SU-DHL-6 (cell line): Measurements from ENCODE around the gene AK1.

ENCODE experiments used
- CTCF ChIP-seq: fragments of 200-600 bp; sonication (generic); IDR thresholded peaks from one replicate; pipeline ENCODE4 v1.5.1; 2017; ENCODE audit warnings: antibody characterized with exemption, mild to moderate bottlenecking, low read length, moderate library complexity; ENCODE audit not compliant: insufficient read depth, poor library complexity, severe bottlenecking
- EZH2phosphoT487 ChIP-seq: fragments of 200-600 bp; sonication (generic), shearing (Covaris generic); conservative IDR thresholded peaks from 2 replicates; pipeline ENCODE4 v1.6.1; 2018; ENCODE audit warnings: mild to moderate bottlenecking, antibody characterized with exemption, low read length, moderate library complexity, mixed read lengths

GRCh38 chr9:127880143-127880542, 2.7 kb upstream of the AK1 start:
- TF ChIP-seq CTCF (no peak), EZH2phosphoT487 (no peak)
